GM18870 (cell line): ENCODE results near the gene SH3YL1.

Experiments used
- ATAC-seq: cut with Tn5 transposase; IDR thresholded peaks from one replicate; pipeline ENCODE4 v1.9.1; 2021; ENCODE audit warnings: moderate library complexity; ENCODE audit not compliant: unreplicated experiment

The SH3YL1 gene, protein sequence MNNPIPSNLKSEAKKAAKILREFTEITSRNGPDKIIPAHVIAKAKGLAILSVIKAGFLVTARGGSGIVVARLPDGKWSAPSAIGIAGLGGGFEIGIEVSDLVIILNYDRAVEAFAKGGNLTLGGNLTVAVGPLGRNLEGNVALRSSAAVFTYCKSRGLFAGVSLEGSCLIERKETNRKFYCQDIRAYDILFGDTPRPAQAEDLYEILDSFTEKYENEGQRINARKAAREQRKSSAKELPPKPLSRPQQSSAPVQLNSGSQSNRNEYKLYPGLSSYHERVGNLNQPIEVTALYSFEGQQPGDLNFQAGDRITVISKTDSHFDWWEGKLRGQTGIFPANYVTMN

DNA sequence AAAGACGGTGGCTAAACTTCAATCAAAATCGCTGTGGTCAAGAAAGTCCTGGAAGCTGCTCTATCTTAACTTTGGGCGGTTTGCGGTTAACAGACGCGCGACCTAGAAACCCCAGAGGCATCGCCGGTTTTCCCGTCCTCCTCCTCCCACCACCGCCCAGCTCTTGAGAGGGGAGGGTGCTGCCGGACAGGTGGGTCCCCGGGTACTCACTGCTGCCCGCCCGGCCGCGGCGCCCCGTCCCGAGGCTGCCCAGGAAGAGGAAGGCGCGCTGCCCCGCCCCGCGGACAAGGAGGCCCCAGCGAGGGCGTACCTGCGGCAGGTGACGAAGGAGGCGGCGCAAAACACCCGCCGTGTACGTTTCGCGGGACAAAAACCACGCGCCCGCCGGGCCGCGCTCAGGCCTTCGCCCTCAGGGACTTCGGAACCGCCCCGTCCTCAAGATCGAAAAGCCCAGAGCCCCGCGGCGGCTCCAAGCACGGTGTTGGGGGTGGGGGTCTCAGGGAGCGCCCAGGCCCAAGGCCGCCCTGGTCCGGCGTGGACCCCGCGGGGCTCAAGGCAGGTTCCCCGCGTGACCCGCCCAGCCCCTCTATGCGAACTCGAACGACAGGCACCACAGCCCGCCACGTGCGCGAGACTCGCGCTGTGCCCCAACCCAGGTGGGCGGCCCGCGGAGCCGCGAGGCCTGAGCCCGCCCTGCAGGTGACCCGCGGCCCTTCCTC is at the start of gene SH3YL1:
Gene SH3YL1, minus strand, starts transcription at position 259 of the 719 bp plus-strand sequence. Its CDS starts 48 bp downstream, at position 211.
- peak; percentile 27 for ATAC-seq

DNA sequence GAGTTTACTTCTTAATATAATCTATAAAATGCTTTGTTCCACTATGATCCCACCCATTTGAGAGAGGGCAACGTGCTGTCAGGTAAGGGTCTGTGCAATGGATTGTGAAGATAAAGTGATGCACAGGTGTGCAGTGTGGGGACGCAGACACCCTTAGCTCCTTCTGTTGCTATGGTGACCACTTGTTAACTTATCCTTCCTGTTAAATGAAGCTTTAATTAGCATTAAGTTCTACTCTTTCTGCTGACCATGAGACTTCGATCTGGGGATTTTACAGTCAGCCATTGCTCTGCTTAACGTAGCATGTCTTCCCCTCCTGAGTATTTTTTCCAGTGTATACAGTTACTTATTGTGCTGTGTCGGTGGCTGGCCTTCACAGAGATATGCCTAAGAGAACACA is 47.2 kb upstream of the SH3YL1 start:
- no peak for ATAC-seq

DNA sequence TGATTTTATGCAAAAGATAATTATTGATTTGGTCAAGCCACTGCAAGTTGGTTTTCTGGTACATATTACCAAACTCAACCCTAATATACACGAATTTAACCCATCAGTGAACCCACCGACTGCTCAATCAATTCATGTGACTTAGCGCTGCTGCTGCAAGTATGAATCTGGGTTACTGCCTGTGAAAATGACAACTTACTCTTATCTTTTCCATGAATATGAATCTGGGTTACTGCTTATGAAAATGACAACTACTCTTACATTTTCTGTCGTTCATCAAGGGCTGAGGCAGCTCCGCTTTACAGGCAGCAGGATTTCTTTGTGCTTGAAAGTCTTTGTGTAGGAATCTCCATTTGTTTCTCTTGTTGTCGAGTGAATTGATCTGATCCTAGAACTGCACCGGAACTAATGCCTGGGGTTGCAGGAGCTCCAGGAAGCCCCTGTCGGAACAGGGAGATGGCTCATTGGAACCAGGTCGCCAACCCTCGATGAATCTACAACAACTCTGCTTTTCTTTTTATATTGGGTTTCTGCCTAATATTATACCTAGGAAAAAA is 46.2 kb upstream of the SH3YL1 start:
- no peak for ATAC-seq

DNA sequence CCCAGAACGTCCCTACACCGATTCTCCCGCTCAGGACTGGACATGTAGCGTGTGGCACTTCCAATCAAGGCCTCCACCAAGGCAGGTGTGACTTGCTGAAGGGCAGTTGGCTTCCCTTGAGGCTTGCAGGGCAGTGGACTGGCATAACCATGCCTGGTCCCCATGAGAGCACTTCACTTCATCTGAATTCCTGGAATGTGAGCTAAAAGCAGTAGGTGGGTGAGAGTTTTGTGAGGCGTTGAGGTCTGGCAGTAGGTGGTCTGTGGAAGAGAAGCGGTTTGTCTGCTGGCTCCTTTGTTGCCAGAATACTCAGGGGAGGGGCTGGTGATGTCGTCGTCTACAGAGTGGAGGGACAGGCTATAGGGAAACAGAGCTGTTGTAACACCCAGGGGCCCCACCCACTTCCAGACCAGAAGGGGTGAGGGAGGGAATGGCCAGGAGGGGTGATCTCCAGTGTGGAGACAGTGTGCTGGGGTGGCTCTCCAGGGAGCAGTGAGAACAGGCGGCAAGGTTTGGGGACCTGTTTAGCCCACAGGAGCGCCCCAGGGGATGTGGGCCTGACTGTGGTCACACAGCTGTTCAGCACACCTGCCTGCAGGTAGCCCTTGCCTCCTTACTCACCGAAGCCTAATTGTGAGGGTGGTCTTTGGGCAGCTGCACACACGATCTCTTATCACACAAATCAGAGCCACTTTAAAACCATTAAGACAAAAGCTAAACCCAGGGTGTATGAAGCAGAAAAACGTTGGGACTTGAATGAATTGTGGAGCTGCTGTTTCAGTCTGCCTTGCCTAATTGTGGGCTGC is 45.5 kb upstream of the SH3YL1 start:
- ATAC-seq: no peak

DNA sequence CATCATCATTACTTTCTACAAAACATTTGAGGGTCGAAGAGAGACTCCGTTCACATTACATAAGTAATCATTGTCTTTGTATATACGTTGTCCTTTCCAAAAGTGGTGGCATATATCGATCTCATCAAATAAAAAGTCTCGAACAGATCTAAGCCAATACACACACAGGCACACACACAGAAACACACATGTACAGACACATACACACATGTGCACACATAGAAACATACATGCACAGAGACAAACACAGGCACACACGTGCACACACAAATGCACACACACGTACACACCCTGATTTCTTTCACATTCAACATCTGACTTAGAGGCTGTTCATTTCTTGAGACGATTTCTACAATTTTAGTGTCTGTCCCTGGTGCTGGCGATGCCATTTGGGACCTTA is 41.5 kb upstream of the SH3YL1 start:
- no peak for ATAC-seq

DNA sequence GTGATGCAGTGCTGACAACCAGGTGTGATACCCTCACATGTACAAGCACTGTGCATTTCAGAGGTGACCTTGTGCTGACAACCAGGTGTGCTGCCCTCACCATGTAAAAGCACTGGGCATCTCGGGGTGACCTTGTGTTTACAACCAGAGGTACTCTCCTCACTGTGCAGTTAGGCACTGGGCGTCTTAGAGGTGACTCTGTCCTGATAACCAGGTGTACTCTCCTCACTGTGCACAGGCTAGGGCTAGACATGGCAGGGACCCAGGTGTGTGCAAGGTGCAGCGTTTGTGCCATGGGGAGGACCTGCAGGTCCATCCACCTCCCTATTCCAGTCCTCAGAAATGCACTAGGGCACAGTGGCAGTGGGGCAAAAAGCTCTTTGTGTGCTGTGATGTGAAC is 32.5 kb upstream of the SH3YL1 start:
- ATAC-seq: no peak

DNA sequence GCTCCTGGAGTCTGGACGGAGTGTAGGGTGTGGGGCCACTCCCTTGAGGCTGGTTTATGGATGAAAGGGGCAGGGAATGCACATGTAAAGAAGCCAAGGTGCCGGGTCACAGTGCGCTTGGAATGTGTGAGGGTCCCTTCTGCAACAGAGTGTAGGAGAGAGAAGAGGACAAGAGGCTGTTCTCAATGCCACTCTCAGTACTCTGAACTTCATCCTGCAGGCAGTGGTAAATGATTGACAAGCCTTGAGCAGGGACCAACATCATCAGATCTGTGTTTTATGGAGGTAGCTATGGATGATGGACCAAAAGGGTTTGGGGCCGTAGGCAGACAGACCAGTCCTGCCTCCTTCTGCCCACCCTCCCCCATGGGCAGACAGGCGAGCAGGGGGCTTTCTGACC is 31.3 kb upstream of the SH3YL1 start:
- ATAC-seq: no peak

DNA sequence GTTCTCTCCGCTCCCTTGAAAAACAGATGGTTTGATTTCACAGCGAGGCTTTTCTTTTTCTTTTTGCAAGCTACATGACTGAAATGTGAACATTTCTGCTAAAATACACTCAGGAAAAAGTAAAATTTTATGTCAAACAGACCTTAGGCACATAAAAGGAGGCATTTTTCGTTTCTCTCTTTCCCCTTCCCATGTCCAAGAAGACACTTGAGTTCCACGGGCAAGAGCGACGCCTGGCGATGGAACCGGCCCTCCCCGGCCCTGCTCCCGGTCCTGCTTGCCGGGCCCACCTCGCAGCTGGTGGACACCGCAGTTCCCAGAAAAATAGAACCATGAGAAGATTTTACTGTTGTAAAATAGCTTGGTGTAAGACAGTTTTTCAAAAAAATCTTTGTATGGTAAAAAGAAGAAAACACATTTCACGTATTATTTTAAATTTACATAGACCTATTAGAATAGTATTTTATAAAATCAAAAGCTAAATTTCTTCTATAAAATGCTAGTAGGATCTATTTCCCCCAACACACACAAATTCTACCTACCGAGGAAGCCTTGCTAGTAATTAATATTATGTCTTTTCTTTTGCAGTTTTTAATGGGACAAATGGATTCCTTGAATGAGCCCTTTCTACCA is 26.4 kb upstream of the SH3YL1 start:
- ATAC-seq: no peak

DNA sequence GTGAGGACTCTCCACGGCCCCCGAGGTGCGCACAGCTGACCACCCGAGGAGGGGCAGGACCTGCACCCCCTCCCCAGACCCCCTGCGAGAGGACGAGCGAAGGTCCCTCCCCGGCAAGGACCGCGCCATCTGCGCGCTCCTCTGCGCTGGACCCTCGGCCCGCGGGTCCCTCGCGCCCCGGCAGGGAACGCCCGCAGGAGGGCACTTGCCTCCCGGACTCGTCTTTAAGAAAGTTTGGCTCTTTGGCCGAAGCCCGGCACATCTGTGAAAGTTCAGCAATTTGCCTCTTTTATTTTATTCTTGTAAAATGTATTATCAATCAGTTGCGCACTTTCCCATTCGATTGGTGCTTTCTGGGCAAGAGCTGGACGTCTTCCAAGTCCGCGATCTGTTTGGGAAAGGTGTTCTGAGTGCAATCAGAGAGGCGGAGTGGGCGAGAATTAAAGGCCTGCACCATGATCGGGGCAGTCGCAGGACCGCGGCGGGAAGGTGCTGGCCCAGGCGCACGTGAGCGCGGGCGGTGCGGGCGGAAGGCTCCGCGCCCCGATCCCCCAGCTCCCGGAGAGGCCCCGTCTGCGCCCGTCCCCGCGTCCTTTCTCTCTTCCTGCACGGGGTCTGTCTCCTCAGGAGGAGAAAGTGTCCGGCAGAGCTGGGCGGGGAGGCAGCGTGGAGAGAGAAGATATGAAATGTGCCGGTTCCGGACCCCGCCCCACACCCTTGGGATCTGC is 25.7 kb upstream of the SH3YL1 start:
- no peak for ATAC-seq

DNA sequence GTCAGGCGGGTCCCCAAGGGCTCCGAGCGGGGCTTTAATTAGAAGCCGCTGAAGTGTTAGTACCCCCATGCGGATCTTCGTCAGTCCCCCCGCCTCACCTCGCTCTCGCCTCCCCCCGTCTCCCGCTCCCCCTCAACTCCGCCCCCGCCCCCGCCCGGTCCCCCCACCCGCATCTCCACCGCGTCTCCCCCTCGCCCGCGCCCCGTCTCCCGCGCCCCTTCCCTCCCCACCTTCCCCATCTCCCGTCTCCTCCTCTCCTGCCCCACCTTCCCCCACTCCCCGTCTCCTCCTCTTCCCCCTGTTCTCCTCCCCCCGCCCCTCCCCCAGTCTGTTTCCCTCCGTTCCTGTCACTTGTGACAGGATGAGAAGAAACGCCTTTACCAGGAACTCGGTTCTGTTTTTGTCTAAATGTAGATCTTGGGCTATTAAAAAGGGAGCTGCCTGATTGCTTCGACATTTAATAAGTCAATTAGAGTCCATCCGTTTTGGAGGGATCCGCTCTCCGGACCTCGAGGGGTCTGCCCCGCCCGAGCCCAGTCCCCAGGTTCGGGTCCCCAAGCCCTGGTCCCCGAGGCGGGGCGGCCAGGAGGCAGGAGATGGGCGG is 25.0 kb upstream of the SH3YL1 start:
- no peak for ATAC-seq

DNA sequence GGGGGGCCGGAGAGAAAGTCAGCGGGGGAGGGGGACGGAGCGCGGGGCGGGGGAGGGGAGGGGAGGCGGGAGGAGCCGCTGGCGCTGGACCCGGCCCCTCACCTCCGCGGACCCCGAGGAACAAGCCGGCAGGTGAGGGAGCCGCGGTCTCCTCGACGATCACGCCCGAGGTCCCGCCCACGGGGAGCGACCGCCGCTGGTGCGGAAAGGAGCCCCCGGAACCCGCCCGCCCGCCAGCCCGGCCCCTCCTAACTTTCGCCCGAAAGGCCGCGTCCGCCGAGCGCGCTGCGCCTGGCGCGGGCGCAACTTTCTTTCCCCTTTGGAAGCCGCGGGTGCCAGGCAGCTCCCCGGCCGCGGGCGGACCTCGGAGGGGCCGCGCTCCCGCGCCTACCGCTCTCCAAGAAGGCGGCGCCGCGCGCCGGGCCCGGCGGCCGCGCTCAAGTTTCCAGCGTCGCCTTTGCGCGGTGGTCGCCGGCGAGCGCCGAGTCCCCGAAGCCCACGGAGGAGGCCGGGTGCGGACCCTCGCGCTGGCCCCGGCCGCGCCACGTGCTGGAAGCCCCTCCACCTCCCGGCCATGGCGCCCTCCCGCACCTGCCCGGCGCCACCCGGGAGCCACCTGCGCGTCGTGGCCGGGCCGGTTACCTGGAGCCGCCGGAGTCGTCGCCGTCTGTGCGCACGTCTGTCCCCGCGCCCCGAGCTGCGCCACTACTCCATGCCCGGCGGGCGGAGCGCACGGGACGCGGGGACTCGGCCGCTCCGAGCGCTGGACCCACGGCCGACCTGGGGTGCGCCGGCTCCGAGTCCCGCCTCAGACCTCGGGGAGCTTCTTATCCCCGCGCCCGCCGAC is 24.3 kb upstream of the SH3YL1 start, which contains the start of gene ALKAL2:
Gene ALKAL2, minus strand, starts transcription at position 181 of the 847 bp plus-strand sequence. CDS start 256 bp downstream, outside the sequence.
- no peak for ATAC-seq

DNA sequence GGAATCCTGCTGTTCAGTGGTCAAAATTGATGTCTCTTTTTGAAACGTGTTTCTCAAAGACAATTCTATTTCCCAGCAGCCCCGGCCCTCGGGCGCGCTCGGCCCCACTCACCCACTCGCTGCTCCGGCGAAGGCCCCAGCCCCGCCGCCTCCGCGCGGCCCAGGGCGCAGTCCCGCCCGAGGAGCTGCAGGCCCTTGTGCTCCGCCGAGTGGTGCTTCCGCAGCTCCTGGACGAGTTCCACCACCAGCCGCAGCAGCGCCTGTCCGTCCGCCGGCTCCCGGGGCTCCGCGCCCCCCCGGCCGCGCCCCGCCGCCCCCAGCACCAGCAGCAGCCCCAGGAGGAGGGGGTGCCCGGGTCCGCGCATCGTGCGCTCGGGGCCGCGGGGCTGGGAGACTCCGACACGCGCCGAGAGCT is 23.6 kb upstream of the SH3YL1 start:
- ATAC-seq: no peak

DNA sequence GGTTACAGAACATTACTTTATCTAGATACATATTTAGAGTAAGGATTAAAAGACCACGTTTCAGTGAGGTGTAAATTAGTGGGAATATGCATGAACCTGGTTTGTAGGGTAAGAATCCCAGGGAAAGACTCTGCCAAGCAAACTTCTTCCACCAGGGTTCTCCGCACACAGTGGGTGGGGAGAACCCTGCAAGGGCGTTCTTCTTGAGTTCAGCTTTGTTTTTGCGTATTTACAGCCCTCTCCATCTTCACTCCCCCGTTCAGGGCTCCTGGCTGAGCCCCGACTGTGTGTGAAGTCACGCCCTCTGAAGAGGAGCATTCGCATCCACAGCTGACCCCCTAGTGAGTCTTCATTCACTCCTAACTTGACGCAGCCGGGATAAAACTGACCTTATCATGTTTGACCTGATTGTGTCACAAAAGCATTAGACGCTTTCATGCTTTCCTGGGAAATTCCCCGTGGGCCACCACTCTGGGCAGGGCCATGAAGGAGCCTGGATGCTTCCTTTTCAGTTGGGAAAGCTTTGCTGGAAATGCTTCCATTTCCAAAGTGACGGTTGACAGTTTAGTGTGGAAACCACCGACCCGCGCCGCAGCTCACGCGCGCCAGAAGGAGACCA is 23.1 kb upstream of the SH3YL1 start:
- no peak for ATAC-seq

DNA sequence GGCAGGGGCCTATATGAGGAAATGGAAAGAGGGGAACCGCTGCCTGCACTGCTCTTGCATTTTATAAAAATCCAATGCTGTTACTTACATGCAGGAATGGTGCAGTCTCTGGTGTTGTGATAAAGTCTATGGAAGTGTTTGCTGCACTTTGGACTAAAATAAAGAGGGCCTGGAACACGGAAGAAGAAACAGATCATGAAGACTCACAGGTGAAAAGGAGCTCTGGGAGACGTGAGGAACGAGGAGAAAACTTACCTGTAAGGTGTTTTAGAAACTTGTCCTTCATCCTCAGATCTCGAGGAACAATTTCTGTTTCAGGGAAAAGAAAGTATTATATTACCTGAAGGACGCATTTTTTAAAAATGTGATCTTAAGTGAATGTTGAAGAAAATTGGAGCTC is 22.2 kb upstream of the SH3YL1 start:
- no peak for ATAC-seq

DNA sequence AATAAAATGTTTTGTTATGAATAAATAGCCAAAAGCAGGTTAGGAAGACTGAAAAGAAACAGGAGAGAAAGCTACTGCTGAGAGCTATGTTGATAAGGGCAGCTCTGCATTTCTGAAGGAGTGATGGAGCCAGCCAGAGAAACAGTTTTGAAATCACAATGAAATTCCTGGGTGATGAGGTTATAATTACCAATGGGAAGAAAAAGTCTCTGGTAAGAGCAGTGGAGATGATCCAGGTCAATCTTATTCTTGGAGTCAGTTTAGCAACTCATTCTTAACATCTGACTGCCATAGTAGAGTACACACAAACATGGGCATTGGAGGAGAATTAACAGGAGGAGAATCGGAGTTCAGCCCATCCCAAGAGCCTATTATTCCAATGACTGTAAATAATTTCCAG is 21.7 kb upstream of the SH3YL1 start:
- ATAC-seq: no peak

DNA sequence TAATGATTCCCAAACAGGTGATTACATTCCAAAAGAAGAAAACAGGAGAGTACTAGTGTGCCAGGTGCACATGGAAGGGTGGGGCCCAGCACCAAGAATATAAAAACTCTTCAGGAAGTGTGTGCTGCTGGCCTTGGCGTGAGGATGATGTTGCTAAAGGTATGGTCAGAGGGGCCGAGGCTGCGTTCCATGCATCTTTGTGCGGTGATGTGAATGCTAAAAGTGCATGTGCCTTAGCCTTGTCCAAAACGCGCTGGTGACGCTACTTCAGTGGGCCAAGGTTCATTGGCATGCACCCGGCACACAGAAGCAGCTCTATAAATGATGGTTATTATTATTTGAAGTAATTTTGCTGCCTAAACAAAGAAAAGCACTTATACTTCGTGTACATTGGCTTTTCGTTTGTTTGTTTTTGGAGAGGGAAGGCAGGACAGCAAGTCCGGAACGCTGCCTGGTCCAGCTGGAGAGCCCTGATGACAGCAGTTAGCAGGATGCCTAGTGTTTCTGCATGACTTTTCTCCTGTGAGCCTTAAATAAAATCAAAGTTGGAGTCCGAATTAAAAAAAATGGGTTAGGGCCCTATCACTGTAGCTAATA is 21.2 kb upstream of the SH3YL1 start:
- ATAC-seq: no peak

DNA sequence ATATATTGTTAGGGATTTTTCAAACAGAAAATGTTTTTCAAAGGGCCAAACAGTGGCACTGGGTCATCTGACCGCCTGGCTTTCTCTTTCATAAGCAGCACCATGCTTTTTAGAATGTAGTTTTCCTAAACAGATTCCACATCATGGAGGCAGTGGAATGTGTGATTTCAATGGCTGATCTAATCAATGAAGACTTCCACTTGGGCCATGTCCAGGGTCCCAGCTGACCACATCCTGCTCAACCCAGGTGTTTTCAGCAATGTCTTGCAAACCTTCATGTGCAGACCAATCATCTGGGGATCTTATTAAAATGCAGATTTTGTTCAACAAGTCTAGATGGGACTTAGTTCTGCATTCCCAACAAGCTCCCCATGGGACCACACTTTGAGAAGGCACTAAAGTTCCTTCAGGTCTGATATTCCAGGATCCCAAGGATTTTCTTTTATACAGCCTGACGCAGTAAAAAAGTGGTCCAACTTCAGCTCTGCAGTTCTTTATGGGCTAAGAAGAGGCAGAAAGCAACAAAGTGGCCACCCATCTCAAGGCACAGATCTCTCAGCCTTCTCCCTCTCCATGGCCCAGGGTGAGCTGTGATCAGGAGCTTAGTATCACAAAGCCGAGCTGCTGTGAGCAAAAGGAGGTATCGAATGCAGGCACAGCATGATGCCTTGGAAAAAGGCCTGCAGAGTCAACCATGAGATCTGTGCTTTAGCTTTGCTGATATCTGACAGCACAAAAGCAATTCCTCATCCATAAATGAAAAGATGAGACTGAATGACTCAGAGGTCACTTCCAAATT is 20.4 kb upstream of the SH3YL1 start:
- ATAC-seq: no peak
